Measurements from ENCODE around the gene DNAH1. TPM values are rescaled to one million over a fixed set of nuclear protein-coding genes. Genes with fewer than 3 reads are reported as not detected.
A peak's percentile ranks its signal among the peaks of the same experiment; 100 is the strongest.

Gene DNAH1
- total RNA-seq, 4 donors from 2014 or later: 12.0 to 26.1 (median 15.5) TPM

DNA sequence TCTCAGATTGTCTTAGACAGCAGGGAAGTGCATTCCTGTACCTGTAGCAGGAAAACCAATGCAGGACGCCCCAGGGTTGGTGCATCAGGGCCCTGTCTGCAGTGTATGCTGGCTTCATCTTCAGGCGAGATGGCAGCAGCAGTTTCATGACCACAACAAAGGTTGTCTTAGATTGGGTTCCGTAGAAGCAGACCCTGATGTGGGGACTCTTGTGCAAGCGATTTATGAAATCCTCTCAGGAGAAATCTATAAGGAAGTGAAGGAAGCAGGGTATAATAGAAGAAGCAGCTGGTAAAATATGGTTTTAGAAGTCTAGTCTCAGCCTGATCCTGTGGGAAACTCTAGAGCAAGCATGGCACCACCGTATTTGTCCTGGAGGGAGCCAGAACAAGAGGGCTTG lies 25.0 kb downstream of the DNAH1 start:
- Histone ChIP-seq H3K9me3 (no peaks in the 10 kb centered on the region), H3K4me3 (no peak overlapping the region), H3K36me3 (peaks cover 0 to 20% (median 0%) of the 10 kb centered on the region in 3 donors), H3K27ac (no peak overlapping the region), H3K27me3 (no peaks in the 10 kb centered on the region), H3K4me1 (peaks cover 0 to 16% (median 3%) of the 10 kb centered on the region in 4 donors)
- TF ChIP-seq, protein P1, sequence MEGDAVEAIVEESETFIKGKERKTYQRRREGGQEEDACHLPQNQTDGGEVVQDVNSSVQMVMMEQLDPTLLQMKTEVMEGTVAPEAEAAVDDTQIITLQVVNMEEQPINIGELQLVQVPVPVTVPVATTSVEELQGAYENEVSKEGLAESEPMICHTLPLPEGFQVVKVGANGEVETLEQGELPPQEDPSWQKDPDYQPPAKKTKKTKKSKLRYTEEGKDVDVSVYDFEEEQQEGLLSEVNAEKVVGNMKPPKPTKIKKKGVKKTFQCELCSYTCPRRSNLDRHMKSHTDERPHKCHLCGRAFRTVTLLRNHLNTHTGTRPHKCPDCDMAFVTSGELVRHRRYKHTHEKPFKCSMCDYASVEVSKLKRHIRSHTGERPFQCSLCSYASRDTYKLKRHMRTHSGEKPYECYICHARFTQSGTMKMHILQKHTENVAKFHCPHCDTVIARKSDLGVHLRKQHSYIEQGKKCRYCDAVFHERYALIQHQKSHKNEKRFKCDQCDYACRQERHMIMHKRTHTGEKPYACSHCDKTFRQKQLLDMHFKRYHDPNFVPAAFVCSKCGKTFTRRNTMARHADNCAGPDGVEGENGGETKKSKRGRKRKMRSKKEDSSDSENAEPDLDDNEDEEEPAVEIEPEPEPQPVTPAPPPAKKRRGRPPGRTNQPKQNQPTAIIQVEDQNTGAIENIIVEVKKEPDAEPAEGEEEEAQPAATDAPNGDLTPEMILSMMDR (IDR thresholded peaks at IDR 0.05): no peak
- TF ChIP-seq POLR2A (IDR thresholded peaks at IDR 0.05) (no peak), EP300 (IDR thresholded peaks at IDR 0.05) (no peak)
- no peak for DNase-seq (ENCODE audit: low spot score in 2 of 2)
- 79 to 85% methylated on average over 5 of the region's 5 CpGs for WGBS, 2 donors

DNA sequence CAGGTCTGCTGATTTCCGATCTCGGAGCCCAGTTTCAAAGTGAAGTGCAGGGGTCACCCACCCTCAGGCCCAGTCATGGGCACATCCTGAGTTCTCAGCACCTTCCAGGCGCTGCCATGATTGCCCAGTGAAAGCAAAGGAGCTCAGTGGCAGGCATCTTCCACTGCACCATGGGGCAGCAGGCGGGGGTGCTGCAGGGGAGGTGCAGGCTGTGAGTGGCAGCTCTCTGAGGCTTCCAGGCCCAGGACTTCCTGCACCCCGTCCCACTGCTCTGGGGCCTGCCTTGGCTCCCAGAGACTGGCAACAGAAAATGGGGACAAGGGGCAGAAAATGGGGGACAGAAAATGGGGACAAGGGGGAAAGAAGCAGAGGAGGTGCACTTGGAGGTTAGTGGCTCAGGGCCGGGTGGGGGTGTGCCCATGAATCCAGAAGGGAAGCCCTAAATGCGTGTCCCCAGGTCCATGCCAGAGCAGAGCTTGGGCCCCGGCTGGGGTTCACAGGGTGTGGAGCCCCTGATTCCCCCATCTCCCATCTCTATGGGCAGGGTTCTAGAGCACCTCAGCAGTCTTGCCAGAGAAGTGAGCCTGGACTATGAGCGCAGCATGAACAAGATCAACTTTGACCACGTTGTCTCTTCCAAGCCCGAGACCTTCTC lies 28.0 kb downstream of the DNAH1 start:
- no peak overlapping the region for H3K27ac ChIP-seq
- H3K9me3 ChIP-seq: no peaks in the 10 kb centered on the region
- peaks cover 0 to 45% (median 0%) of the 10 kb centered on the region in 3 donors for H3K36me3 ChIP-seq
- no peaks in the 10 kb centered on the region for H3K27me3 ChIP-seq
- no peak for TF ChIP-seq POLR2A (IDR thresholded peaks at IDR 0.05)
- TF ChIP-seq EP300 (IDR thresholded peaks at IDR 0.05): no peak
- TF ChIP-seq, protein P1 (IDR thresholded peaks at IDR 0.05): no peak
- no peak overlapping the region for H3K4me3 ChIP-seq
- WGBS, 2 donors: 87 to 92% methylated on average over 11 of the region's 11 CpGs
- peaks cover 0 to 22% (median 7%) of the 10 kb centered on the region in 4 donors for H3K4me1 ChIP-seq
- DNase-seq (ENCODE audit: low spot score in 2 of 2): no peak

DNA sequence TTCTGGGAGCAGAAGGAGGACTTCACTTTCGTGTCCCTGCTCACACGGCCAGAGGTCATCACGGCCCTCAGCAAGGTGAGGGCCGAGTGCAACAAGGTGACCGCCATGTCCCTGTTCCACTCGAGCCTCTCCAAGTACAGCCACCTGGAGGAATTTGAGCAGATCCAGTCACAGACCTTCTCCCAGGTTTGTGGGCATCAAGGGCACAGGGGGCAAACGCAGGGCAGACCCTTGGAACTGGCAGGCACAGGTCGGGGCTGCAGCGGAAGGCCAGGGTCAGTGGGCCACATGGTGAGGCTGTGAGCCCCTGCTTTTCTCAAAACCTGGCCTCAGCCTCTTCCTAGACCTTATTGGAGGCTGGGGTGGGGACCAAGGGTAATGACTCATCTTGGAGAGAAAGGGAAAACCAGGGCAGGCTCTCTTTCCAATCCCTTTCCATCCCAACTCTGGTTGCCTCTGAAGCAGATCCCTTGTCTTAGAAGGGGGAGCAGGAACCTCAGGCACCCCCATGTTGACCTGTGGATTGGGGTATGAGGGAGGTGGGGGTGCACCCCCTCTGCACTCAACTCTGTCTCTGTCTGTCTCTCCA lies 29.5 kb downstream of the DNAH1 start:
- no peaks in the 10 kb centered on the region for H3K9me3 ChIP-seq
- no peaks in the 10 kb centered on the region for H3K27me3 ChIP-seq
- no peak overlapping the region for H3K4me3 ChIP-seq
- peak overlapping the region in 2 of 4 donors; percentile 1 to 36 for H3K27ac ChIP-seq
- no peak for TF ChIP-seq POLR2A (IDR thresholded peaks at IDR 0.05)
- no peak for TF ChIP-seq EP300 (IDR thresholded peaks at IDR 0.05)
- TF ChIP-seq, protein P1 (IDR thresholded peaks at IDR 0.05): no peak
- 82 to 94% methylated on average over 6 to 8 of the region's 9 CpGs for WGBS, 2 donors
- DNase-seq (ENCODE audit: low spot score in 2 of 2): no peak
- peaks cover 0 to 60% (median 0%) of the 10 kb centered on the region in 3 donors for H3K36me3 ChIP-seq
- peaks cover 0 to 15% (median 7%) of the 10 kb centered on the region in 4 donors for H3K4me1 ChIP-seq

DNA sequence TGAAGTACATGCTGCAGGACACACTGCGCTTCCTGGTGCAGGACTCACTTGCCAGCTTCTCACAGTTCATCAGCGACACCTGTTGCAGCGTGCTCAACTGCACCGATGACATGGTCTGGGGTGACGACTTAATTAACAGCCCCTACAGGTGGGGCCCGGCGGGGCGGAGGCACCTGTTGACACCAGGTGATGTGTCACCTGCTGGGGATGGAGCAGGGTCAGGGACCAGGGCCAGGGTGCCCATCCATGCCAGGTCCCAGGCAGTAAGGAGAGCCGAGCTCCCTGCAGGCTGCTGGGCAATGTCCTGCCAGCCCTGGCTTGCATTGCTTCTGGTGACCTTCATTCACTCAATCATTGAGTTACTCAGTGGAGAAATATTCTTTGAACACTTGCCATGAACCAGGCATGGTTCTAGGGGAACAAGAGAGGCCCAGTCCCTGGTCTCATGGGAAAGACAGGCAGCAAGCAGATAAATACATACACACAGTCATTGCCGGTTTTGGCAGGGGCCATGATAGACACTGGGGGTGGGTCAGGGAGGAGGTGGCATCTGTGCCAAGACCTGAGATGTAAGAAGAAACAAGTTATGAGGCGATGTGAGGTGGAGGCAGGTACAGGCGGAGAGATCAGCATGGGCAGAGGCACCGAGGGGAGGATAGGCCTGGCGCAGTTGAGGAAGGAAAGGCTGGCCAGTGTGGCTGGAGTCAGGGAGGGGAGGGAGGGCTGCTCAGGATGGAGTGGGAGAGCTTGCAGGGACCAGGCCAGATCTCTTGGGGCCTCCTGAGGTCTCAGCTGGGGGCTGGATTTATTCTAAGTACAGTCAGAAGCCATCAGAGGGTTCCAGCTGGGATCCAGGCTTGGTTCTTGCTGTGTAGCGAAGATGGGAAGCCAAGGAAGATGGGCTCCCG lies 30.8 kb downstream of the DNAH1 start:
- H3K4me3 ChIP-seq: no peak overlapping the region
- peaks cover 0 to 73% (median 0%) of the 10 kb centered on the region in 3 donors for H3K36me3 ChIP-seq
- DNase-seq (ENCODE audit: low spot score in 2 of 2): no peak
- TF ChIP-seq EP300 (IDR thresholded peaks at IDR 0.05): no peak
- TF ChIP-seq, protein P1 (IDR thresholded peaks at IDR 0.05): no peak
- TF ChIP-seq POLR2A (IDR thresholded peaks at IDR 0.05): no peak
- H3K4me1 ChIP-seq: peaks cover 0 to 15% (median 7%) of the 10 kb centered on the region in 4 donors
- H3K27ac ChIP-seq: peak overlapping the region in 2 of 4 donors; percentile 55 to 73
- whole genome bisulfite sequencing, 2 donors: 76 to 83% methylated on average over 13 to 16 of the region's 16 CpGs
- H3K27me3 ChIP-seq: no peaks in the 10 kb centered on the region
- no peaks in the 10 kb centered on the region for H3K9me3 ChIP-seq
